Glutamatergic neuron (in vitro differentiated cells): Measurements from ENCODE around the gene ZNF22. TPM values are rescaled to one million over a fixed set of nuclear protein-coding genes. Genes with fewer than 3 reads are reported as not detected.

Experiments used
- DNase-seq: peaks from one replicate; pipeline ENCODE4 v3.0.0; 2022
- H3K27ac Mint-ChIP-seq: one replicate; pipeline ENCODE4 v1.8.0; 2020; ENCODE audit warnings: mild to moderate bottlenecking, mixed read lengths, inconsistent platforms; ENCODE audit not compliant: unreplicated experiment
- H3K27me3 Mint-ChIP-seq: one replicate; pipeline ENCODE4 v1.8.0; 2020; ENCODE audit warnings: mild to moderate bottlenecking, moderate library complexity, mixed read lengths, inconsistent platforms; ENCODE audit not compliant: unreplicated experiment
- H3K36me3 Mint-ChIP-seq: one replicate; pipeline ENCODE4 v1.8.0; 2020; ENCODE audit warnings: mild to moderate bottlenecking, mixed read lengths, inconsistent platforms; ENCODE audit not compliant: unreplicated experiment
- H3K4me1 Mint-ChIP-seq: one replicate; pipeline ENCODE4 v1.8.0; 2020; ENCODE audit warnings: mild to moderate bottlenecking, low read depth, mixed read lengths, inconsistent platforms; ENCODE audit not compliant: unreplicated experiment
- H3K4me3 Mint-ChIP-seq: one replicate; pipeline ENCODE4 v1.8.0; 2020; ENCODE audit warnings: mild to moderate bottlenecking, mixed read lengths, inconsistent platforms; ENCODE audit not compliant: unreplicated experiment
- H3K9me3 Mint-ChIP-seq: one replicate; pipeline ENCODE4 v1.8.0; 2020; ENCODE audit warnings: mild to moderate bottlenecking, moderate library complexity, mixed read lengths, inconsistent platforms; ENCODE audit not compliant: unreplicated experiment
- CTCF ChIP-seq: fragments of 200-600 bp; sonication (generic); IDR thresholded peaks from one replicate; pipeline ENCODE4 v1.5.0; 2021; ENCODE audit not compliant: partially characterized antibody, unreplicated experiment
- total RNA-seq: library from RNA; stranded (reverse); fragmentation: NEBNext Ultra II Directional; extraction: Animal tissue kit (Norgen Biotek cat#: 25700); gene quantifications from one replicate; pipeline ENCODE4 v1.2.1, GENCODE V29; 2021; ENCODE audit not compliant: unreplicated experiment

The ZNF22 gene
- total RNA-seq, 1 donor from 2014 or later = 40.2 TPM

GRCh38 chr10:44995581-44995913, 5.2 kb upstream of the ZNF22 start:
- Mint-ChIP-seq H3K9me3 (peaks cover 7% of the 10 kb centered on the region), H3K4me1 (peaks cover 20% of the 10 kb centered on the region), H3K27ac (peak overlapping the region; percentile 44), H3K36me3 (peaks cover 16% of the 10 kb centered on the region), H3K27me3 (peaks cover 14% of the 10 kb centered on the region), H3K4me3 (no peak overlapping the region)
- DNase-seq = no peak
- no peak for TF ChIP-seq CTCF

- Mint-ChIP-seq H3K4me3 (no peak overlapping the region), H3K9me3 (peaks cover 8% of the 10 kb centered on the region), H3K4me1 (peaks cover 20% of the 10 kb centered on the region), H3K27me3 (peaks cover 15% of the 10 kb centered on the region), H3K36me3 (peaks cover 16% of the 10 kb centered on the region), H3K27ac (peak overlapping the region; percentile 44)
- no peak for DNase-seq
- TF ChIP-seq CTCF = no peak
These were observed 4.6 kb upstream of the ZNF22 start for GRCh38 chr10:44995914-44996669.

- Mint-ChIP-seq H3K9me3 (peaks cover 6% of the 10 kb centered on the region), H3K4me1 (peaks cover 18% of the 10 kb centered on the region), H3K27ac (peak overlapping the region; percentile 48), H3K36me3 (peaks cover 11% of the 10 kb centered on the region), H3K4me3 (no peak overlapping the region), H3K27me3 (peaks cover 15% of the 10 kb centered on the region)
- TF ChIP-seq CTCF = no peak
- no peak for DNase-seq
These were observed 3.5 kb upstream of the ZNF22 start for GRCh38 chr10:44997105-44997748.

GRCh38 chr10:44998146-44998631, 2.5 kb upstream of the ZNF22 start:
- DNase-seq = no peak
- H3K36me3 Mint-ChIP-seq = peaks cover 11% of the 10 kb centered on the region
- no peak overlapping the region for H3K4me3 Mint-ChIP-seq
- peaks cover 15% of the 10 kb centered on the region for H3K27me3 Mint-ChIP-seq
- peaks cover 6% of the 10 kb centered on the region for H3K9me3 Mint-ChIP-seq
- H3K4me1 Mint-ChIP-seq = peaks cover 21% of the 10 kb centered on the region
- H3K27ac Mint-ChIP-seq = peak overlapping the region; percentile 38
- no peak for TF ChIP-seq CTCF
